ENCODE measurements around the gene OSBPL5.

The OSBPL5 gene

GRCh38 chr11:3147626-3148025, 17.5 kb downstream of the OSBPL5 start (continued):
- no peak for TF ChIP-seq ZNF510 (tag by site-specific recombination; IDR thresholded peaks at IDR 0.05; ENCODE audit: insufficient replicate concordance)
- TF ChIP-seq ZNF580 (tag by site-specific recombination; IDR thresholded peaks at IDR 0.05) = no peak

GRCh38 chr11:3147257-3147619, 17.9 kb downstream of the OSBPL5 start:
- H3K27ac ChIP-seq (ENCODE audit: extremely low read depth, low read depth, low read length) = no peak overlapping the region
- POLR2A ChIA-PET = interaction anchor here (1.5 kb wide), 1 partner anchor 22 kb away, joined by 4 read pairs; no protein-coding TSS in a partner anchor
- no peaks in the 10 kb centered on the region for H3K36me3 ChIP-seq (ENCODE audit: control insufficient read depth in 2 of 2, insufficient read depth in 1 of 2, low read length in 2 of 2)
- no peaks in the 10 kb centered on the region for H3K4me1 ChIP-seq (ENCODE audit: control insufficient read depth, insufficient read depth, low read length)
- TF ChIP-seq ZNF473 (tag by site-specific recombination; IDR thresholded peaks at IDR 0.05) = no peak
- no peaks in the 10 kb centered on the region for H3K9me3 ChIP-seq (ENCODE audit: control insufficient read depth, insufficient read depth, low read depth, low read length)
- no peak overlapping the region for H3K4me3 ChIP-seq (ENCODE audit: low read depth, low read length)
- CTCF ChIA-PET = no interaction called here

GRCh38 chr11:3146612-3147256, 18.4 kb downstream of the OSBPL5 start:
- TF ChIP-seq KLF8 (tag by site-specific recombination; IDR thresholded peaks at IDR 0.05) = no peak
- no peak for TF ChIP-seq ZNF23 (tag by site-specific recombination; IDR thresholded peaks at IDR 0.05; ENCODE audit: borderline replicate concordance)
- TF ChIP-seq ZNF10 (tag by site-specific recombination; IDR thresholded peaks at IDR 0.05) = no peak
- Histone ChIP-seq H3K36me3 (ENCODE audit: control insufficient read depth in 2 of 2, insufficient read depth in 1 of 2, low read length in 2 of 2) (no peaks in the 10 kb centered on the region), H3K4me3 (ENCODE audit: low read depth, low read length) (no peak overlapping the region), H3K4me1 (ENCODE audit: control insufficient read depth, insufficient read depth, low read length) (no peaks in the 10 kb centered on the region), H3K27ac (ENCODE audit: extremely low read depth, low read depth, low read length) (no peak overlapping the region), H3K9me3 (ENCODE audit: control insufficient read depth, insufficient read depth, low read depth, low read length) (no peaks in the 10 kb centered on the region)
- POLR2A ChIA-PET = interaction anchor here (1.5 kb wide), 1 partner anchor 23 kb away, joined by 4 read pairs; no protein-coding TSS in a partner anchor
- CTCF ChIA-PET = no interaction called here

- H3K27ac ChIP-seq (ENCODE audit: extremely low read depth, low read depth, low read length) = no peak overlapping the region
- H3K36me3 ChIP-seq (ENCODE audit: control insufficient read depth in 2 of 2, insufficient read depth in 1 of 2, low read length in 2 of 2) = no peaks in the 10 kb centered on the region
- no peaks in the 10 kb centered on the region for H3K4me1 ChIP-seq (ENCODE audit: control insufficient read depth, insufficient read depth, low read length)
- no peak overlapping the region for H3K4me3 ChIP-seq (ENCODE audit: low read depth, low read length)
- no peaks in the 10 kb centered on the region for H3K9me3 ChIP-seq (ENCODE audit: control insufficient read depth, insufficient read depth, low read depth, low read length)
- POLR2A ChIA-PET = no interaction called here
- no peak for TF ChIP-seq KLF7 (tag by site-specific recombination; IDR thresholded peaks at IDR 0.05; ENCODE audit: borderline replicate concordance)
- peak; percentile 77 for TF ChIP-seq ZIC2 (tag by site-specific recombination; IDR thresholded peaks at IDR 0.05)
- CTCF ChIA-PET = no interaction called here
Observed at GRCh38 chr11:3145206-3145520, 19.9 kb downstream of the OSBPL5 start.

- CTCF ChIA-PET = no interaction called here
- Histone ChIP-seq H3K36me3 (ENCODE audit: control insufficient read depth in 2 of 2, insufficient read depth in 1 of 2, low read length in 2 of 2) (no peaks in the 10 kb centered on the region), H3K4me3 (ENCODE audit: low read depth, low read length) (no peak overlapping the region), H3K27ac (ENCODE audit: extremely low read depth, low read depth, low read length) (no peak overlapping the region), H3K9me3 (ENCODE audit: control insufficient read depth, insufficient read depth, low read depth, low read length) (no peaks in the 10 kb centered on the region), H3K4me1 (ENCODE audit: control insufficient read depth, insufficient read depth, low read length) (no peaks in the 10 kb centered on the region)
- POLR2A ChIA-PET = no interaction called here
- TF ChIP-seq PRDM2 (tag by site-specific recombination; IDR thresholded peaks at IDR 0.05; ENCODE audit: borderline replicate concordance) (no peak), ZNF26 (tag by site-specific recombination; IDR thresholded peaks at IDR 0.05) (no peak), GFI1B (tag by site-specific recombination; IDR thresholded peaks at IDR 0.05) (no peak), ZNF302 (tag by site-specific recombination; IDR thresholded peaks at IDR 0.05; ENCODE audit: low read depth) (no peak), ZNF140 (tag by site-specific recombination; IDR thresholded peaks at IDR 0.05) (no peak), ZNF18 (tag by site-specific recombination; IDR thresholded peaks at IDR 0.05) (no peak), SCRT1 (tag by site-specific recombination; IDR thresholded peaks at IDR 0.05; ENCODE audit: borderline replicate concordance) (no peak)
Observed at GRCh38 chr11:3144296-3145205, 20.6 kb downstream of the OSBPL5 start.

All from HEK293 (cell line).